Activated CD4-positive, alpha-beta T cell treated with anti-CD3 and anti-CD28 coated beads, Interleukin-2, amount 10 ng/mL, durations not matched to agents 7 days and 5 days (primary cell): ENCODE data around the gene HHAT. TPM values are rescaled to one million over a fixed set of nuclear protein-coding genes. Genes with fewer than 3 reads are reported as not detected.
A peak's percentile ranks its signal among the peaks of the same experiment; 100 is the strongest.
"Not testable (repeated sequence)": the region's sequence is repeated elsewhere in the genome, so short reads cannot be mapped to it uniquely, and the experiment has no call there.

Source experiments
- CTCF ChIA-PET: fragments of 350-600 bp; sonication (Branson Sonifier 250); formaldehyde crosslinking; loops from one replicate; lab custom pipeline; 2021; ENCODE audit warnings: antibody characterized with exemption; lab: Charles Lee
- POLR2A ChIA-PET: fragments of 350-600 bp; sonication (Branson Sonifier 250); formaldehyde crosslinking; loops from one replicate; lab custom pipeline; 2021; ENCODE audit warnings: antibody characterized with exemption; lab: Charles Lee
- DNase-seq: peaks from one replicate; pipeline ENCODE4 v3.0.0-alpha.2; 2020
- H3K27ac Mint-ChIP-seq: one replicate; pipeline ENCODE4 v1.8.0; 2021; ENCODE audit warnings: mild to moderate bottlenecking, moderate library complexity, mixed read lengths
- H3K27me3 Mint-ChIP-seq: one replicate; pipeline ENCODE4 v1.8.0; 2021; ENCODE audit warnings: mixed read lengths
- H3K36me3 Mint-ChIP-seq: one replicate; pipeline ENCODE4 v1.8.0; 2021; ENCODE audit warnings: low read depth, mixed read lengths
- H3K4me1 Mint-ChIP-seq: one replicate; pipeline ENCODE4 v1.8.0; 2021; ENCODE audit warnings: mixed read lengths
- H3K4me3 Mint-ChIP-seq: one replicate; pipeline ENCODE4 v1.8.0; 2021; ENCODE audit warnings: mild to moderate bottlenecking, moderate library complexity, mixed read lengths
- H3K9me3 Mint-ChIP-seq: one replicate; pipeline ENCODE4 v1.8.0; 2021; ENCODE audit warnings: mixed read lengths
- total RNA-seq, 2 experiments: library from RNA; stranded (reverse); gene quantifications; one replicate each; pipeline ENCODE4 v1.2.3, GENCODE V29; 2021

HHAT gene
- total RNA-seq, 2 experiments from 2014 or later = 1.3 to 1.5 TPM

DNA sequence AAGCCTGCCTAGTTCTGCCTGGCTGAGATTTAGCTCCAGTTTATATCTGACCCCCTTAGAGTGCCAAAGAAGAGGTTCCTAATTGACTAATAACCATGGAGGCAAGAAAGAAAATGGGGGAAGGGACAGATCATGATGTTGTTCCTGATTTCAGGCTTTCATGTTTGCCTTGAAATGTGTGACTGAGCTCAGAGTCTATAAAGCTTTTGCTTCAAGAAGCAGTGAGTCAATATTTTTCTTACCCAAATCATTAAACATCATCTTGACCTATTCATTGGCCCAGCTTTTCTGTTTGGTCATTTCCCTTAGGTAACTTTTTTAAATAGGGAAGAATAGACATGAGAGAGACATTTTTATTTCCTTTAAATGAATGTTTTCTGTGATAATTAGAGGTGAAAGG is 55.9 kb downstream of the HHAT start:
- H3K9me3 Mint-ChIP-seq = no peaks in the 10 kb centered on the region
- no peaks in the 10 kb centered on the region for H3K36me3 Mint-ChIP-seq
- no peaks in the 10 kb centered on the region for H3K4me1 Mint-ChIP-seq
- CTCF ChIA-PET = interaction anchor here (0.7 to 3.2 kb wide), 3 partner anchors 10 to 44 kb away, joined by 3 to 18 read pairs (median 4); no protein-coding TSS in a partner anchor
- H3K4me3 Mint-ChIP-seq = no peak overlapping the region
- no peak for DNase-seq
- no peak overlapping the region for H3K27ac Mint-ChIP-seq
- H3K27me3 Mint-ChIP-seq = peaks cover 2% of the 10 kb centered on the region
- POLR2A ChIA-PET = no interaction called here

DNA sequence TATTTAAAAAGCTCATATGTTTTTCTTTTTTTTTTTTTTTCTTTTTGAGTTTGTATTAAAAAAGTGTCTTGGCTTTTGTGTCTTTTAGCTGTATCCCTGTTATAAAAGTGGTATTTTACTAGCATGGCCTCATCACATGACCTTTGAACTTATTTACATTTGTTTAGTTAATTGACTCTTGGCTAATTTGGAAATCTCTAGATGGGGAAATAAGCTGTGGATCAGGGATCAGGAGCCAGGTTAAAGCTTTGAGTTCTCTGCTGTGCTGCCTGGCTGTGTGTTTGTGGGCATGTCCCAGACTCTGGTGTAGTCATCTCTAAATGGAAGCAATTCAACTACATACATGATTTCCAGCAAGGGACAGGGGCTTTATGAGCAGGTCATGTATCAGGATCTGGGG is 56.5 kb downstream of the HHAT start:
- Mint-ChIP-seq H3K9me3 (no peaks in the 10 kb centered on the region), H3K4me1 (no peaks in the 10 kb centered on the region), H3K27me3 (peaks cover 4% of the 10 kb centered on the region), H3K36me3 (no peaks in the 10 kb centered on the region), H3K4me3 (no peak overlapping the region), H3K27ac (no peak overlapping the region)
- POLR2A ChIA-PET = no interaction called here
- DNase-seq = no peak
- CTCF ChIA-PET = interaction anchor here (0.7 to 3.2 kb wide), 2 partner anchors 11 to 24 kb away, joined by 4 to 18 read pairs; no protein-coding TSS in a partner anchor

DNA sequence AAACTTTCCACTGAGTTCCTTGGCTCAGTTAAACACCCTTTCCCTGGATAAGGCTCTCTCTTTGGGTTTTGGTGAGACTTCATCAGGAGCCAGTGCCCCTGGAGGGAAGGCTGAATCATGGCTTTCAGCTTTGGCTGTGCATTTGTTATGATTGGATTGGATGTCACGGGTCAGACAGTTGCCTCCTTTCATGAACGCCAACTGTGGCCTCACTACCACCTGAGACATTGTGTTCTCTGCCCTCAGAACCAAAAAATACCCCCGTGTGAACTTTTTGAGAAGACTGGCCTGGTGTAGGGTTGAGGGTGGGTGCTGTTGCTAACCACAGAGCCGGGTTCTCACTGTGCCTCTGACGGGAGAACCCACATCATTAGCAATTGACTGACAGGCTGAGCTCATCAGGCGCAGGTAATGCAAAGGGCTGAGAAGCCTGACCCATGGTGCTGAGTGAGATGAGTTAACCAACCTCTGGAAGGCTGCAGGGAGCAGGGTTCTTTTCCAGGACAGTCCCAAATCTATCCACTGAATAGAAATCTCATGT is 65.6 kb downstream of the HHAT start:
- no peaks in the 10 kb centered on the region for H3K9me3 Mint-ChIP-seq
- DNase-seq = no peak
- H3K27ac Mint-ChIP-seq = no peak overlapping the region
- peaks cover 9% of the 10 kb centered on the region for H3K4me1 Mint-ChIP-seq
- CTCF ChIA-PET = no interaction called here
- peaks cover 11% of the 10 kb centered on the region for H3K27me3 Mint-ChIP-seq
- POLR2A ChIA-PET = no interaction called here
- no peak overlapping the region for H3K4me3 Mint-ChIP-seq
- no peaks in the 10 kb centered on the region for H3K36me3 Mint-ChIP-seq

- DNase-seq = no peak
- no peak overlapping the region for H3K4me3 Mint-ChIP-seq
- H3K27ac Mint-ChIP-seq = no peak overlapping the region
- no peaks in the 10 kb centered on the region for H3K9me3 Mint-ChIP-seq
- ChIA-PET POLR2A (no interaction called here), CTCF (interaction anchor here (1.1 kb wide), 1 partner anchor 10 kb away, joined by 3 read pairs; no protein-coding TSS in a partner anchor)
- H3K36me3 Mint-ChIP-seq = no peaks in the 10 kb centered on the region
- peaks cover 9% of the 10 kb centered on the region for H3K27me3 Mint-ChIP-seq
- peaks cover 21% of the 10 kb centered on the region for H3K4me1 Mint-ChIP-seq
Measured at GRCh38 chr1:210396541-210396940, 67.8 kb downstream of the HHAT start.

DNA sequence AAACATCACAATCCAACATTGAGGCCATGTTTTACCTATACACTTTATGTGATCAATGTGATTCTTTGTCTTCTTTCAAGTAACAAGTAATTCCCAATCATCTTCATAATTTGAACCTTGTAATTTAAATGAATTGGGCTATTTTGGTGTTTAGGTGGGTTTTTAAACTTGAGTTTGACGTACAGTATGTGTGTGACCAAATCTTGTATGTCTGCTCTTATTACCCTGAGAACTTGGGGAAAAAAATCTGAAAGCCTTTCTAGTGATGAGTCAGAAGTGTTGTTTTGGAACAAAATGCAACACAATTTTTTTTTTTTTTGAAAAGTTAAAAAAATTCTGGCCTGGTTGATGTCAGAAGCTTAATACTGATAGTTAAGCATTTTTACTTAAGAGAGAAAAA is 68.5 kb downstream of the HHAT start:
- H3K27ac Mint-ChIP-seq = no peak overlapping the region
- H3K9me3 Mint-ChIP-seq = no peaks in the 10 kb centered on the region
- CTCF ChIA-PET = interaction anchor here (1.1 kb wide), 1 partner anchor 10 kb away, joined by 3 read pairs; no protein-coding TSS in a partner anchor
- H3K36me3 Mint-ChIP-seq = no peaks in the 10 kb centered on the region
- DNase-seq = no peak
- peaks cover 21% of the 10 kb centered on the region for H3K4me1 Mint-ChIP-seq
- POLR2A ChIA-PET = no interaction called here
- H3K4me3 Mint-ChIP-seq = no peak overlapping the region
- H3K27me3 Mint-ChIP-seq = peaks cover 6% of the 10 kb centered on the region

- Mint-ChIP-seq H3K27ac (no peak overlapping the region), H3K9me3 (no peaks in the 10 kb centered on the region), H3K4me1 (peaks cover 21% of the 10 kb centered on the region), H3K36me3 (no peaks in the 10 kb centered on the region), H3K27me3 (peaks cover 6% of the 10 kb centered on the region), H3K4me3 (no peak overlapping the region)
- POLR2A ChIA-PET = no interaction called here
- CTCF ChIA-PET = interaction anchor here (1.1 kb wide), 1 partner anchor 9 kb away, joined by 3 read pairs; no protein-coding TSS in a partner anchor
- no peak for DNase-seq
Measured at GRCh38 chr1:210397681-210398080, 69.0 kb downstream of the HHAT start.

- Mint-ChIP-seq H3K4me3 (no peak overlapping the region), H3K36me3 (no peaks in the 10 kb centered on the region), H3K27me3 (peaks cover 6% of the 10 kb centered on the region), H3K9me3 (no peaks in the 10 kb centered on the region), H3K27ac (no peak overlapping the region), H3K4me1 (peaks cover 21% of the 10 kb centered on the region)
- ChIA-PET POLR2A (no interaction called here), CTCF (no interaction called here)
- DNase-seq = no peak
Measured at GRCh38 chr1:210398466-210398865, 69.8 kb downstream of the HHAT start.

DNA sequence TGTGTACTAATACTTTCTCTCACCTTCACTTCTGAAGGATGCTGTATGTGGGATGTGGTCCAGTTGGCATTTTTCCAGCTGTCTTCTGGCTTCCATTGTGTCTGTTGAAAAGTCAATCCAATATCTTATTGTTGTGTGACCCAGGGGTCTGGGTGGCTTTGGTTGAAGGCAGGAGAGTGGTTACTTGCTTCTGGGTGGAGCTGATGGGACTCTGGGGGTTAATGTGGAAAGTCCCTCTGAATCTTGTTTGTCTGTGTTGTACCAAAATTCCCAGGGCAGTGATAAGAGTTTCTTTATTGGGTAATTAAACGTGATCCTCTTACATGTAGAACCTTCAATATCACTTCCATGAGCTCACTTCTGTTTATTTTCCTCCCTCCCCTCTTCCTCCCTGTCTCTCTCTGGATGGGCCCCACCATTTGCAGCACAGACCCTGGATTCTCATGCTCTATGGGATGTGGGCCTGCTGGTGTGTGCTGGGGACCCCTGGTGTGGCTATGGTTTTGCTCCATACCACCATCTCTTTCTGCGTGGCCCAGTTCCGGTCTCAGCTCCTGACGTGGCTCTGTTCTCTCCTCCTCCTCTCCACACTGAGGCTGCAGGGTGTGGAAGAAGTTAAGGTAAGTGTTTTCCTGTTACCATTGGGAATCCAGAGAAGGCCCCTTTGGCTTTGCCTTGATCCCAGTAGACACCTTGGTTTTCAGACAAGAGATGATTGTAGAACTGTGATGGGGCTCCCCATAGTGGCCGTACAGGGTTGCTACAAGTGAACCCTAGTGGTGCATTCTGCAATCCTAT is 71.5 kb downstream of the HHAT start:
- peak; percentile 57 for DNase-seq
- Mint-ChIP-seq H3K9me3 (no peaks in the 10 kb centered on the region), H3K4me1 (peaks cover 21% of the 10 kb centered on the region), H3K27me3 (peaks cover 10% of the 10 kb centered on the region), H3K4me3 (no peak overlapping the region), H3K27ac (no peak overlapping the region), H3K36me3 (no peaks in the 10 kb centered on the region)
- ChIA-PET CTCF (interaction anchor here (1.2 kb wide), 1 partner anchor 20 kb away, joined by 4 read pairs; no protein-coding TSS in a partner anchor), POLR2A (interaction anchor here (1.5 kb wide), 1 partner anchor 26 kb away, joined by 9 read pairs; no protein-coding TSS in a partner anchor)

- ChIA-PET CTCF (interaction anchor here (0.8 kb wide), 1 partner anchor 28 kb away, joined by 3 read pairs; no protein-coding TSS in a partner anchor), POLR2A (no interaction called here)
- H3K4me3 Mint-ChIP-seq = no peak overlapping the region
- no peak overlapping the region for H3K27ac Mint-ChIP-seq
- peaks cover 21% of the 10 kb centered on the region for H3K4me1 Mint-ChIP-seq
- no peak for DNase-seq
- no peaks in the 10 kb centered on the region for H3K36me3 Mint-ChIP-seq
- H3K9me3 Mint-ChIP-seq = no peaks in the 10 kb centered on the region
- peaks cover 8% of the 10 kb centered on the region for H3K27me3 Mint-ChIP-seq
Measured at GRCh38 chr1:210402560-210402959, 73.9 kb downstream of the HHAT start.

- Mint-ChIP-seq H3K9me3 (no peaks in the 10 kb centered on the region), H3K27me3 (peaks cover 5% of the 10 kb centered on the region), H3K4me1 (peaks cover 3% of the 10 kb centered on the region), H3K4me3 (no peak overlapping the region), H3K27ac (no peak overlapping the region), H3K36me3 (no peaks in the 10 kb centered on the region)
- DNase-seq = no peak
- ChIA-PET POLR2A (no interaction called here), CTCF (interaction anchor here (1.0 to 1.4 kb wide), 2 partner anchors 31 to 730 kb away, joined by 3 read pairs; no protein-coding TSS in a partner anchor)
Measured at GRCh38 chr1:210405316-210405715, 76.6 kb downstream of the HHAT start.

- H3K4me3 Mint-ChIP-seq = not testable (repeated sequence)
Measured at GRCh38 chr1:210406341-210406740, 77.6 kb downstream of the HHAT start.

DNA sequence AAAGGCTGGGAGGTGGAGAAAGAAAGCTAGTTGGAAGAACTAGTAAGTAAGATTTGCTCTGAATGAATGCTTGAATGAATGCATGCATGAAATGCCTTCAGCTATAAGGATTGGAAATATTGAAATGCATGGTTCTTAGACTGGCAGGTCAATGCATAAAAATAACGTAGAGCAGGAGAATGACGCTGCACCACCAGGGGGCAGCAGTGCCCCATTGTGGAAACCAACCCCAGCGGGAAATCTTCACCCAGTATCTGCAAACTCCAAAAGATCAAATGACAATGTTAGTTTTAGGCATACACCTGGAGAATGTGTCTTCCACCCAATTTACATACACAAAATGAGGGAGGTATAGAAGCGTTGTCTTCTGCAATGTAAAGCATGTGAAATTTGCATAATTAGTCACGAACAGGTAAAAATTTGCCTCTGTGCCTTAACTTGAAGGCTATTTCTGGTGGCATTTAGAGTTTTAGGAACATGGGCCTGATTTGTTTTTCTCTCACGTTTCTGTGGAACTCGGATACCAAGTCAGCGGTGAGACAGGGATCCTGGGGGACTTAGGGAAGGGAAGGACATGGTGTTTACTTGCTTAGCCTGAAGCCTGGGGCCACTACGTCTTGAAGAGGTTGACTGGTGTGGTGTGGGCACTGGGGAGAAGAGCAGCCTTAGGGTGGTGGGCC is 78.6 kb downstream of the HHAT start:
- DNase-seq = peak; percentile 73
- Mint-ChIP-seq H3K36me3 (no peaks in the 10 kb centered on the region), H3K4me1 (no peaks in the 10 kb centered on the region), H3K9me3 (no peaks in the 10 kb centered on the region), H3K27ac (no peak overlapping the region), H3K4me3 (no peak overlapping the region), H3K27me3 (peaks cover 5% of the 10 kb centered on the region)
- CTCF ChIA-PET = interaction anchor here (0.7 to 0.8 kb wide), 3 partner anchors 10 to 44 kb away, joined by 3 to 4 read pairs (median 3); no protein-coding TSS in a partner anchor
- POLR2A ChIA-PET = no interaction called here

More at GRCh38 chr1:210406341-210406740, 77.6 kb downstream of the HHAT start:
- H3K9me3 Mint-ChIP-seq, POLR2A ChIA-PET, H3K27me3 Mint-ChIP-seq, H3K4me1 Mint-ChIP-seq, H3K27ac Mint-ChIP-seq, DNase-seq, H3K36me3 Mint-ChIP-seq: not testable (repeated sequence)
- CTCF ChIA-PET = interaction anchor here (0.6 to 1.0 kb wide), 4 partner anchors 9 to 486 kb away, joined by 3 read pairs; no protein-coding TSS in a partner anchor
